Measurements from ENCODE around the gene PDE6D.

Gene PDE6D

GRCh38 chr2:231780909-231781797, at the start of gene PDE6D:
PDE6D (minus strand) TSS chr2:231781282; CDS start chr2:231781114, 168 bp downstream.
- H3K4me1 ChIP-seq (ENCODE audit: insufficient read depth, poor library complexity, severe bottlenecking), result peaks cover 2% of the 10 kb centered on the region
- ATAC-seq (ENCODE audit: low read depth), result peak; percentile 97
- H3K27me3 ChIP-seq (ENCODE audit: insufficient read depth, poor library complexity, severe bottlenecking), result no peaks in the 10 kb centered on the region
- no peaks in the 10 kb centered on the region for H3K9me3 ChIP-seq (ENCODE audit: severe bottlenecking)
- H3K36me3 ChIP-seq (ENCODE audit: low read depth), result no peaks in the 10 kb centered on the region
- DNase-seq (ENCODE audit: low spot score), result peak; percentile 94
- H3K4me3 ChIP-seq (ENCODE audit: severe bottlenecking), result peak within 1 kb of the TSS; percentile 71
- H3K27ac ChIP-seq (ENCODE audit: poor library complexity, severe bottlenecking), result peak within 1 kb of the TSS; percentile 31
- TF ChIP-seq CTCF (IDR thresholded peaks at IDR 0.05; ENCODE audit: poor library complexity, severe bottlenecking), result no peak

DNA sequence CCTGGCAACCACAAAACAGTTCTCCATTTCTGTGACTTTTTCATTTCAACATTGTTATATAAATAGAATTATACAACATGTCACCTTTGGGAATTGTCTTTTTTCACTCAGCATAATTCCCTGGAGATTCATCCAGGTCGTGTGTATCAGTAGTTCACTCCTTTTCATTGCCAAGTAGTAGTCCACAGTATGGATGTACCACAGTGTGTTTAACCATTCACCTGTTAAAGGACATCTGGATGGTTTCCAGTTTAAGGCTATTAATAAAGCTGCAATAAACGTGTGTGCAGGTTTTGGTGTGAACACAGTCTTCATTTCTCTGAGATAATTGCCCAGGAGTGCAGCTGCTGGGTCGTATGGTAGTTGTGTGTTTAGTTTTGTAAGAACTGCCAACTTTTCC, 40.8 kb upstream of the PDE6D start:
- Histone ChIP-seq H3K27me3 (ENCODE audit: insufficient read depth, poor library complexity, severe bottlenecking) (no peaks in the 10 kb centered on the region), H3K27ac (ENCODE audit: poor library complexity, severe bottlenecking) (no peak overlapping the region), H3K9me3 (ENCODE audit: severe bottlenecking) (no peaks in the 10 kb centered on the region), H3K36me3 (ENCODE audit: low read depth) (no peaks in the 10 kb centered on the region), H3K4me3 (ENCODE audit: severe bottlenecking) (no peak overlapping the region), H3K4me1 (ENCODE audit: insufficient read depth, poor library complexity, severe bottlenecking) (no peaks in the 10 kb centered on the region)
- no peak for TF ChIP-seq CTCF (IDR thresholded peaks at IDR 0.05; ENCODE audit: poor library complexity, severe bottlenecking)
- DNase-seq (ENCODE audit: low spot score) (no peak), ATAC-seq (ENCODE audit: low read depth) (no peak)

- Histone ChIP-seq H3K27me3 (ENCODE audit: insufficient read depth, poor library complexity, severe bottlenecking) (no peaks in the 10 kb centered on the region), H3K9me3 (ENCODE audit: severe bottlenecking) (no peaks in the 10 kb centered on the region), H3K27ac (ENCODE audit: poor library complexity, severe bottlenecking) (no peak overlapping the region), H3K4me3 (ENCODE audit: severe bottlenecking) (no peak overlapping the region), H3K36me3 (ENCODE audit: low read depth) (no peaks in the 10 kb centered on the region), H3K4me1 (ENCODE audit: insufficient read depth, poor library complexity, severe bottlenecking) (no peaks in the 10 kb centered on the region)
- ATAC-seq (ENCODE audit: low read depth) (no peak), DNase-seq (ENCODE audit: low spot score) (no peak)
- no peak for TF ChIP-seq CTCF (IDR thresholded peaks at IDR 0.05; ENCODE audit: poor library complexity, severe bottlenecking)
Observed at GRCh38 chr2:231820786-231821303, 39.8 kb upstream of the PDE6D start.

GRCh38 chr2:231819447-231820042, 38.5 kb upstream of the PDE6D start:
- Histone ChIP-seq H3K4me3 (ENCODE audit: severe bottlenecking) (no peak overlapping the region), H3K4me1 (ENCODE audit: insufficient read depth, poor library complexity, severe bottlenecking) (no peaks in the 10 kb centered on the region), H3K27me3 (ENCODE audit: insufficient read depth, poor library complexity, severe bottlenecking) (no peaks in the 10 kb centered on the region), H3K9me3 (ENCODE audit: severe bottlenecking) (no peaks in the 10 kb centered on the region), H3K27ac (ENCODE audit: poor library complexity, severe bottlenecking) (no peak overlapping the region), H3K36me3 (ENCODE audit: low read depth) (no peaks in the 10 kb centered on the region)
- no peak for DNase-seq (ENCODE audit: low spot score)
- peak; percentile 35; the same call in 1 of the 3 replicates for ATAC-seq (ENCODE audit: low read depth)
- no peak for TF ChIP-seq CTCF (IDR thresholded peaks at IDR 0.05; ENCODE audit: poor library complexity, severe bottlenecking)

Data from RWPE2 (cell line).